HG02642 (cell line): Measurements from ENCODE around the gene STAU1.
"Not testable (repeated sequence)": the region's sequence is repeated elsewhere in the genome, so short reads cannot be mapped to it uniquely, and the experiment has no call there.

ENCODE experiments used
- ATAC-seq: cut with Tn5 transposase; IDR thresholded peaks from one replicate; pipeline ENCODE4 v1.9.1; 2021; ENCODE audit warnings: mild to moderate bottlenecking; ENCODE audit not compliant: unreplicated experiment, poor library complexity

STAU1 gene

GRCh38 chr20:49187851-49188641 is at the start of gene STAU1:
STAU1 (minus strand) TSS chr20:49188334; CDS start chr20:49166201, 22,133 bp downstream.
- ATAC-seq, result peak; percentile 89

- no peak for ATAC-seq
Measured at GRCh38 chr20:49237531-49237930, 49.4 kb upstream of the STAU1 start.

- no peak for ATAC-seq
Measured at GRCh38 chr20:49236301-49236700, 48.2 kb upstream of the STAU1 start.

DNA sequence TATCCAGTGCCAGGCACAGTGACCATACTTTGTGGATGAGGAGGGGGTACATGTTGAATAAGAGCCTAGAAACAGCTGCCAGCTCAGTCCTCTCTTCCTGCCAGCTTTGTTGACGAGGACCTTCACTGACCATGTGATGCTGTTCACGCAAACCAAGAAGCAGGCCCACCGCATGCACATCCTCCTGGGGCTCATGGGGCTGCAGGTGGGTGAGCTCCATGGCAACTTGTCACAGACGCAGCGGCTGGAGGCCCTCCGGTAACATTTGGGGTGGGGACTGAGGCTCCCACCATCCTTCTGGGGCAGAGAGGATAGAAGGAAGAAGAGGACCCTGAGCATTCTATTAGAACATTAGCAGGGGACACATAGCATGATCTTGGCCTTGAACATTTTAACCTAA is 46.7 kb upstream of the STAU1 start:
- no peak for ATAC-seq

GRCh38 chr20:49233226-49233625 is 45.1 kb upstream of the STAU1 start:
- ATAC-seq, result no peak

GRCh38 chr20:49231471-49231870 is 43.3 kb upstream of the STAU1 start:
- no peak for ATAC-seq

DNA sequence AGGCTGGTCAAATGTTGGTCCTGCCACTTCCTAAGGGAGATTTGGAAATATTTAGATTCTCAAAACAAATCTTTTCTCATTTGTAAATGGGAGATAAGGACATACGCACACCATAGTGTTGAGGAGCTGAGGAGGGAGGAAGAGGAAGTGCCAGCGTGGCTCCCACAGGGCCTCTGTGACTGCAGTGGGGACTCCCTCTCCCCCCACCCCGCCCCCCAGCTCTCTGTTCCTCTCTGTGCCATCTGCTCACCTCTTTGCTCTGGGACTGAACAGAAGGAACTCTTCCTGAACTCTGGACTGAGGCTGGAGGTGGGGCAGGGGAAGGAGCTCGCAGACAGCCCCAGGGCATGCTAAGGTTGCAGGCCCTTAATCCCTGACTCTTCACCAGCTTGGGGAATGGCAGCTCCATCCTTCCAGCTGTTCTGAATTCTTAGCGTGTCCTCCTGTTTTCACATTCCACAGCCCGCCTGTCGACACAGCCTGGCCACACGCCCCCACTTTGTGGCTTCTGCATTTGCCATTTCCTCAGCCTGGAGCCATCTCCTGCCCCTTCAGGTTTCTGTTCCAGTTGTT is 42.5 kb upstream of the STAU1 start:
- no peak for ATAC-seq

GRCh38 chr20:49230021-49230420 is 41.9 kb upstream of the STAU1 start:
- ATAC-seq, result no peak

DNA sequence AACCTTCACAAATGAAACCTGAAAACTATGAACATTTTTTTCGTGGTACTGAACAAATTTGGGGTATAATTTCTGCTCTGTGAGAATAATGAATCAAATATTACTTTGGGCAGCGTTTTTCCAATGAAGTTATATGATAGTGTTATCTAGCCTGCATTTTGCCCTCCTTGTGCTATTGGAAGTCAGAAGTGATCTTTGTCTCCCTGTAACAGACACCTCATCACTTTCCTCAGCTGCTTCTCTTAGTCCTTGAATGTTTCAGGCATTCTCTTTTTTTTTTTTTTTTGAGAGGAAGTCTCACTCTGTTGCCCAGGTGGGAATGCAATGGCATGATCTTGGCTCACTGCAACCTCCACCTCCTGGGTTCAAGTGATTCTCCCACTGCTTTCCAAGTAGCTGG is 41.2 kb upstream of the STAU1 start:
- ATAC-seq, result no peak

DNA sequence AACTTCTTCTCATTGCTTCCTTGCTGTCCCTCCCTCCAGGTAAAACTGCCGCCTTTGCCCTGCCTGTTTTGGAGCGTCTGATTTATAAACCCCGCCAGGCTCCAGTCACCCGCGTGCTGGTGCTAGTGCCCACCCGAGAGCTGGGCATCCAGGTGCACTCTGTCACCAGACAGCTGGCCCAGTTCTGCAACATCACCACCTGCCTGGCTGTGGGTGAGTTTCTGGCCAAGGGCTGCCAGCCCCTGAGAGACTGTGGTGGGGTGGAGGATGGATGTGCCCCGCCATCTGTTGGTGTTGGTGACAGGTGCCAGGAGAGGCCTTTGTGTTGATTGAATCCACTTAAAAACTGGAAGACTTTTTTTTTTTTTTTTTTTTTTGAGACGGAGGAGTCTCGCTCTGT is 40.5 kb upstream of the STAU1 start:
- ATAC-seq, result no peak

- no peak for ATAC-seq
Measured at GRCh38 chr20:49225896-49226295, 37.8 kb upstream of the STAU1 start.

DNA sequence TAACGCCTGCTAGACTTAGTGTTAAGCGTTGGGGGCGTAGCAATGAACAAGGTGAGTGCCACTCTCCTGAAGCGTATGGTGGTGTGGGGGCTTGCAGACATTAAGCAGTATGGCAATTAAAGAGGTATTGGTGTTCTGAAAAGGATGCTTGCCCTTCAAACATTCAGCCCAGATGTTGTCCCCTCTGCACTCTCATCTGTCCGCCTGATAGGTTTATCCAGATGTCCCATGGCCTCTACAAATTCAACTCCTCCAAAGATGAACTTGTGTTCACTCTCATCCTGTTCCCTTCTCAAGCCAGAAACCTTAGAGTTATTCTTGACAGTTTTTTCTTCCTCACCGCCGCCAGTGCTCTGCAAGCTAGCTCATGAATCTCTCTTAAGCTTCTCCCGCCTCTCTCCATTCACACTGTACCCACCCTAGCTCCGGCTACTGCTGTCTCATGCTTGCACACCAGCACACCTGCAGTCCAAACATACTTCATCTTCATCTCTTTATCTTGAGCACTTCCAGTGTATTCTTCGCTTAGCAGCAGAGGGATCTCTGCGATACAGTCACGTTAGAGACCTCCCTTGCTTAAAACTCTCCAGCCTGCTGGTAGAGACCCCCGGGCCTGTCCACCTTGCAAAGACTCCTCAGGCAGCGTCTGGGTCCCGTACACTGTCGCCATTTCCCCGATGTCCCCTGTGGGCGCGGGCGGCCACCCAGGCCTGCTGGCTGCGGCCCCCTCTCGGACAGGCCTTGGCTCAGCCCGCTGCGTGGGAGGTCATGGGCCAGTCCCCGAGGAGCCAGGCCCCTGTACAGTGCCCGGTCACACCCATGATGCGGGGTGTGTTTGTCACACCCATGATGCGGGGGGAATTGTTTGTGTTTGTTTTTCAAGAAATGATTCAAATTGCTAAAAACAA is 32.0 kb upstream of the STAU1 start:
- ATAC-seq, result no peak

DNA sequence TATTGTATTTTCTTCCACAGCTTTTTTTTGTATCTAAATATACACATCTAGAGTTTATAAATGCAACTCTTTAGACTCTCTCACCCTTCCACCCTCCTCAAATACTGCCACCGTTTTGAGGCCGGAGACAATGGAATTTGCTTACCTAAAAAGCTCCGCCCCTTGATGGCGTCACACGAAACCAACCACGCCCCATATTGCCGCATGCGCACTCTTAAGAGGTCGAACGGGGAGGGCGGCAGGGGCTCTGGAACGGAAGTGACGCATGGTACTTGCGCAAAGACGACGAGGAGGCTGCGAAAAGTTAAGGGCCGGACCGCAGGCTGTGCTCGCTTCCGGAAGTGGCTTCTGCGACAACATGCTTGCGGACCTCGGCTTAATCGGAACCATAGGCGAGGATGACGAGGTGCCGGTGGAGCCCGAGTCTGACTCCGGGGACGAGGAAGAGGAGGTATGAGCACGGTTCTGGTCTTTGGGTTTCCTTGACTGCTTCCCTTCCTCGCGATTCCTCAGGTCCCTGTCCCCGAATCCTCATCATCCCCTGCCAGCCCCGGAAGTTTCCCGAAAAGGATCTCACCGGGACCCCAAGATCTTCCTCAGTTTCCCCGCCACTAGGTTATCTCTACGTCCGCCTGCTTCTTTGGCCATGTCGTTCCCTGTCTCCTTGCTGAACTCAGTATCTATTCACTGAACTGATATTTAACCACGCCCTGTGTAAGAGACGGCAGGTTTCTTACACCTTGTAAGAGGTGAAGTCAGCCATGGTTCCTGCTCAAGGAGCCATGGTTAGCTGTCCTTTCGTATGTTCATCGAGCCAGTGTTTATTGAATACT is 31.2 kb upstream of the STAU1 start, which contains the start of gene DDX27:
Gene DDX27 (plus strand): TSS at position 326 of the 833 bp plus-strand sequence. CDS start 33 bp downstream, at position 359.
- peak; percentile 95 for ATAC-seq

- ATAC-seq, result not testable (repeated sequence)
Measured at GRCh38 chr20:49218739-49219090, 30.6 kb upstream of the STAU1 start.

DNA sequence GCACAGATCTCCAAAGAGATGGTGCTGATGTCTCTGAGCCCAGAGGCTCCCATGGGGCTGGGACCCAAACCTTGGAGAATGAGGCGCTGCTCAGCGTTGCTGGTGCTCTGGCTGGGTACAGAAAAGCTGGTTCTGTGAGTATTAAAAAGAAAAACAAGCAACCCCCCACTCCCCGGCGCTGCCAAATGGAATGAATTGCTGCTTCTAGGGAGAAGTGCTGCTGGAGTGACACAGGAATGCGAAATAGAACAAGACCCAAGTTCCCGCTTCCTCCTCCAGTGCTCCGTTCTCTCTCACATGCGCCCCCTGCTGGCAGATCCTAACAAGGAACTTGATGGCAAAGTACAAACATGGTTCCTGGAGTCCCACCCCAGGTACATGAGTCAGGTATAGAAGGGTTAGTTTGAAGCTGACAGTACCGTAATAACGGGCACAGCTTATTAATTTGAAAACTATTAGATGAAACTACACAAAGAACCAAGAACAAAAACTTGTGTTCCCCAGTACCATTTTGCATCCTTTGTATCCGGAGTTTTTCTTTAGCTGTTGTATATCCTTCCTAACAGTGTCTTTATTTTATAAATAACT is 29.0 kb upstream of the STAU1 start:
- no peak for ATAC-seq

- no peak for ATAC-seq
Measured at GRCh38 chr20:49215232-49215631, 27.1 kb upstream of the STAU1 start.

DNA sequence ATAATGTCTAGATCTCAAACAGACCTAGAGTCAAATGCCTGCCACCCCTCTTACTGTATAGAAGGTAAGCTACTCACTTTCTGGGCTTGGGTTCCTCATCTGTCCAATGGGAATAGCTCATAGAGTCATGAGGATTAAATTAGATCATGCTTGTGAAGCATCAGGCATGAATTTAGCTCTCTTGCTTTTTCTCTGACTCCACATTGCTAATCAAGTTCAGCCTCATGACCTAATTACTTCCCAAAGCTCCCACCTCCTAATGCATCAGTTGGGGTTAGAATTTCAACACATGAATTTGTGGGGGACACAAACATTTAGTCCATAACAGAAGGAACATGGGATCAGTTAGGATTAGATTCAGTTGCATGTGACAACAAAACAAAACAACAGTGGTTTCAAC is 26.4 kb upstream of the STAU1 start:
- no peak for ATAC-seq

GRCh38 chr20:49210757-49211110 is 22.6 kb upstream of the STAU1 start:
- ATAC-seq, result no peak

GRCh38 chr20:49210101-49210756 is 22.1 kb upstream of the STAU1 start:
- ATAC-seq, result no peak
